ENCODE data around the gene PTEN.

GRCh38 chr10:87827681-87828080 lies 35.7 kb upstream of the PTEN start:
- TF ChIP-seq CTCF (IDR thresholded peaks at IDR 0.05), result no peak
- no peak for TF ChIP-seq POLR2A (IDR thresholded peaks at IDR 0.05)

Measured in heart left ventricle (tissue), 13 donors.